ENCODE results near the gene NIT1. TPM values are rescaled to one million over a fixed set of nuclear protein-coding genes. Genes with fewer than 3 reads are reported as not detected.

NIT1 gene
- total and polyA plus RNA-seq, 10 of the 15 experiments (the other 5 are each of a cell fraction or from before 2014, with no cell fraction given), result 19.2 to 54.4 (median 28.3) TPM

GRCh38 chr1:161071886-161072371, 46.0 kb upstream of the NIT1 start (continued):
- TF ChIP-seq BRCA1 (IDR thresholded peaks at IDR 0.05; ENCODE audit: low read depth, low read length), result no peak
- no peak for TF ChIP-seq MYC (IDR thresholded peaks at IDR 0.05; ENCODE audit: insufficient read depth, insufficient read length, insufficient replicate concordance, low read length, severe bottlenecking)
- TF ChIP-seq SIN3A (IDR thresholded peaks at IDR 0.05; ENCODE audit: low read depth, low read length), result no peak

GRCh38 chr1:161072751-161073449, 45.0 kb upstream of the NIT1 start:
- no peaks in the 10 kb centered on the region for H3K9me3 ChIP-seq (replicated peaks; ENCODE audit: control insufficient read depth, insufficient read depth, low read length)
- H3K4me3 ChIP-seq, result no peak overlapping the region
- ATAC-seq, result no peak
- H3K36me3 ChIP-seq (ENCODE audit: control insufficient read depth in 2 of 2, insufficient read depth in 2 of 2, low read length in 1 of 2), result no peaks in the 10 kb centered on the region
- whole genome bisulfite sequencing (ENCODE audit: insufficient coverage, insufficient replicate concordance, low lambda C conversion rate, missing lambda C conversion rate), result 91% methylated on average over 19 of the region's 19 CpGs
- no peak for FAIRE-seq
- no peak overlapping the region for H3K27ac ChIP-seq (ENCODE audit: control insufficient read depth, insufficient read depth)
- H3K27me3 ChIP-seq (replicated peaks in 1 of 2; ENCODE audit: control insufficient read depth in 2 of 2, insufficient read depth in 2 of 2, low read length in 1 of 2), result no peaks in the 10 kb centered on the region
- no peak overlapping the region; the same call in 1 of the 2 replicates for H3K4me2 ChIP-seq (ENCODE audit: control insufficient read depth, insufficient read depth)
- peaks cover 20% of the 10 kb centered on the region for H3K79me2 ChIP-seq (ENCODE audit: control insufficient read depth, insufficient read depth, low read length)
- DNase-seq (ENCODE audit: low read depth, low spot score), result no peak
- BruUV-seq (replicated peaks), result no TSS peak
- POLR2A ChIA-PET, result interaction anchor here (5.6 kb wide), 1 partner anchor 24 kb away, joined by 66 read pairs; the partner anchor contains the start of gene KLHDC9
- CTCF ChIA-PET, result interaction anchor here (1.2 to 7.4 kb wide), 3 partner anchors 24 to 66 kb away, joined by 3 to 111 read pairs (median 52); partner anchors contain the start of gene KLHDC9
- H3K4me1 ChIP-seq (ENCODE audit: control insufficient read depth, insufficient read depth, low read length), result peaks cover 11% of the 10 kb centered on the region
- in situ Hi-C loops (cut with MboI), result no loop called here
- H4K20me1 ChIP-seq (ENCODE audit: control insufficient read depth, insufficient read depth), result no peaks in the 10 kb centered on the region
- SMC1A ChIA-PET (ENCODE audit: uncharacterized antibody, unreplicated experiment), result interaction anchor here (6.7 to 9.0 kb wide), 2 partner anchors 23 to 26 kb away, joined by 110 to 134 read pairs; partner anchors contain the start of genes KLHDC9 and USF1
- intact Hi-C loops (cut with micrococcal nuclease; ENCODE audit: unreplicated experiment), result no loop called here
- no peak overlapping the region for H3K9ac ChIP-seq (ENCODE audit: control insufficient read depth, insufficient read depth, low read length)
- no peak overlapping the region for H2AFZ ChIP-seq (ENCODE audit: control insufficient read depth, low read depth, low read length)
- RAD21 ChIA-PET (ENCODE audit: unreplicated experiment), result interaction anchor here (6.4 kb wide), 1 partner anchor 23 kb away, joined by 90 read pairs; the partner anchor contains the start of gene KLHDC9
- TF ChIP-seq E2F4 (IDR thresholded peaks at IDR 0.05; ENCODE audit: low read depth, low read length), result no peak
- no peak for TF ChIP-seq RELB (IDR thresholded peaks at IDR 0.05; ENCODE audit: low read depth)
- no peak for TF ChIP-seq IRF3 (IDR thresholded peaks at IDR 0.05)
- no peak for TF ChIP-seq NBN (IDR thresholded peaks at IDR 0.05)
- no peak for TF ChIP-seq MTA2 (IDR thresholded peaks at IDR 0.05; ENCODE audit: low read depth)
- no peak for TF ChIP-seq CHD4 (IDR thresholded peaks at IDR 0.05)
- no peak for TF ChIP-seq IRF4 (IDR thresholded peaks at IDR 0.05; ENCODE audit: low read depth, low read length)
- TF ChIP-seq BRCA1 (IDR thresholded peaks at IDR 0.05; ENCODE audit: low read depth, low read length), result no peak
- TF ChIP-seq EGR1 (IDR thresholded peaks at IDR 0.05; ENCODE audit: borderline replicate concordance in 1 of 2, low read depth in 2 of 2, low read length in 2 of 2), result no peak
- TF ChIP-seq NRF1 (conservative IDR thresholded peaks at IDR 0.05; ENCODE audit: low read depth, low read length), result no peak
- TF ChIP-seq PKNOX1 (IDR thresholded peaks at IDR 0.05), result no peak
- no peak for TF ChIP-seq MEF2B (IDR thresholded peaks at IDR 0.05; ENCODE audit: partially characterized antibody, poor library complexity, severe bottlenecking)
- TF ChIP-seq SMARCA5 (IDR thresholded peaks at IDR 0.05), result no peak

Data from GM12878 (cell line).